M059J (cell line): ENCODE data around the gene GJC3. TPM values are rescaled to one million over a fixed set of nuclear protein-coding genes. Genes with fewer than 3 reads are reported as not detected.

Source experiments
- total RNA-seq: library from RNA; depleted of rRNA; stranded (reverse); fragments of >200 nt; shearing (Covaris generic); gene quantifications from 2 replicates; pipeline ENCODE4 v1.2.3, GENCODE V29; 2014; rRNA removed

Gene GJC3
- total RNA-seq, 1 experiment from 2014 or later, result not detected

Other genes starting within 250 kb of the GJC3 start
- gene CYP3A5, start 249.6 kb downstream of the GJC3 start, total RNA-seq, result 0.05 and 0.15 TPM in 2 replicates
- not detected in 2 replicates for gene CYP3A7, start 194.4 kb downstream of the GJC3 start, total RNA-seq
- gene CYP3A4, start 145.4 kb downstream of the GJC3 start, total RNA-seq, result 0.05 TPM in 1 of 2 replicates, not detected in the other
- gene CYP3A43, start 101.6 kb downstream of the GJC3 start, total RNA-seq, result not detected in 2 replicates
- gene OR2AE1, start 52.6 kb downstream of the GJC3 start, total RNA-seq, result not detected in 2 replicates
- gene TRIM4, start 10.1 kb downstream of the GJC3 start, total RNA-seq, result 10.3 and 17.8 TPM in 2 replicates
- 0.62 TPM in 1 of 2 replicates, not detected in the other for gene AZGP1, start 46.4 kb upstream of the GJC3 start, total RNA-seq
- gene ZKSCAN1, start 86.0 kb upstream of the GJC3 start, total RNA-seq, result 9.4 and 15.9 TPM in 2 replicates
- 7.4 TPM in 2 replicates for gene ZSCAN21, start 120.2 kb upstream of the GJC3 start, total RNA-seq
- gene ZNF3, start 152.1 kb upstream of the GJC3 start, total RNA-seq, result 23.6 and 25.4 TPM in 2 replicates
- 98.4 and 109 TPM in 2 replicates for gene COPS6, start 159.3 kb upstream of the GJC3 start, total RNA-seq
- 146 and 183 TPM in 2 replicates for gene MCM7, start 171.8 kb upstream of the GJC3 start, total RNA-seq
- 21.7 and 23.3 TPM in 2 replicates for gene AP4M1, start 172.0 kb upstream of the GJC3 start, total RNA-seq
- gene TAF6, start 189.7 kb upstream of the GJC3 start, total RNA-seq, result 60.7 and 93.2 TPM in 2 replicates
- gene CNPY4, start 190.0 kb upstream of the GJC3 start, total RNA-seq, result 24.1 and 33.6 TPM in 2 replicates
- gene MBLAC1, start 197.3 kb upstream of the GJC3 start, total RNA-seq, result 4.6 and 4.8 TPM in 2 replicates
- gene LAMTOR4, start 219.3 kb upstream of the GJC3 start, total RNA-seq, result 145 and 157 TPM in 2 replicates
- 6.4 and 10.5 TPM in 2 replicates for gene TRAPPC14, start 229.1 kb upstream of the GJC3 start, total RNA-seq
- gene GAL3ST4, start 239.0 kb upstream of the GJC3 start, total RNA-seq, result 1.9 and 3.9 TPM in 2 replicates
- 2.8 and 4.2 TPM in 2 replicates for gene GPC2, start 247.8 kb upstream of the GJC3 start, total RNA-seq
- 8.3 and 10.5 TPM in 2 replicates for gene STAG3, start 248.3 kb upstream of the GJC3 start, total RNA-seq